ENCODE data around the gene RNF40.
"Not testable (repeated sequence)": the region's sequence is repeated elsewhere in the genome, so short reads cannot be mapped to it uniquely, and the experiment has no call there.

The RNF40 gene

GRCh38 chr16:30785126-30786106 lies 23.3 kb downstream of the RNF40 start:
- DNase-seq: no peak

- no peak for DNase-seq
Observed at GRCh38 chr16:30786115-30786935, 24.2 kb downstream of the RNF40 start.

- DNase-seq: peak; percentile 19
Observed at GRCh38 chr16:30786936-30787612, 25.0 kb downstream of the RNF40 start, which contains the start of gene ZNF629. TSS of gene ZNF629 (minus strand) at chr16:30787205. CDS start at chr16:30784482, 2,723 bp downstream.

- DNase-seq: no peak
Observed at GRCh38 chr16:30787613-30788378, 25.7 kb downstream of the RNF40 start.

- no peak for DNase-seq
Observed at GRCh38 chr16:30793508-30794069, 31.5 kb downstream of the RNF40 start.

- no peak for DNase-seq
Observed at GRCh38 chr16:30794634-30795033, 32.5 kb downstream of the RNF40 start.

GRCh38 chr16:30797670-30798309 lies 35.7 kb downstream of the RNF40 start:
- DNase-seq: no peak

- DNase-seq: no peak
Observed at GRCh38 chr16:30802936-30803335, 40.8 kb downstream of the RNF40 start.

- no peak for DNase-seq
Observed at GRCh38 chr16:30805056-30805369, 42.9 kb downstream of the RNF40 start.

GRCh38 chr16:30805370-30806169 lies 43.4 kb downstream of the RNF40 start:
- peak; percentile 65 for DNase-seq

- DNase-seq: no peak
Observed at GRCh38 chr16:30808146-30808545, 46.0 kb downstream of the RNF40 start.

GRCh38 chr16:30808890-30809426 lies 46.8 kb downstream of the RNF40 start:
- DNase-seq: not testable (repeated sequence)

GRCh38 chr16:30809675-30810074 lies 47.6 kb downstream of the RNF40 start:
- DNase-seq: not testable (repeated sequence)

- DNase-seq: peak; percentile 55
Observed at GRCh38 chr16:30813821-30814189, 51.7 kb downstream of the RNF40 start.

GRCh38 chr16:30816769-30817168 lies 54.6 kb downstream of the RNF40 start:
- DNase-seq: no peak

GRCh38 chr16:30820952-30821421 lies 58.9 kb downstream of the RNF40 start:
- no peak for DNase-seq

- not testable (repeated sequence) for DNase-seq
Observed at GRCh38 chr16:30821441-30821840, 59.3 kb downstream of the RNF40 start.

- DNase-seq: no peak
Observed at GRCh38 chr16:30821891-30822290, 59.8 kb downstream of the RNF40 start.

Measured in DMS153 (cell line).